Measurements from ENCODE around the gene RABGAP1L. TPM values are rescaled to one million over a fixed set of nuclear protein-coding genes. Genes with fewer than 3 reads are reported as not detected.
"Not testable (repeated sequence)": the region's sequence is repeated elsewhere in the genome, so short reads cannot be mapped to it uniquely, and the experiment has no call there.

RABGAP1L gene
- total RNA-seq, 1 donor from 2014 or later, result 145 TPM

GRCh38 chr1:175044591-175044990 is 885.3 kb downstream of the RABGAP1L start:
- not testable (repeated sequence) for DNase-seq

Small RNA genes lying within 50 kb of the gene (small RNA-seq; reads per million reads assigned to genes)
- gene BANF1P4, result not detected
- not detected for gene RF00019
- gene RNU6-307P, result not detected

Other genes starting within 250 kb of the RABGAP1L start
- 0.94 TPM for gene SERPINC1, start 242.2 kb upstream of the RABGAP1L start, total RNA-seq
- 36.7 TPM for gene RC3H1, start 137.2 kb upstream of the RABGAP1L start, total RNA-seq

All from occipital lobe (tissue), 3 donors.